RWPE2 (cell line): ENCODE measurements around the gene VAC14.
A peak's percentile ranks its signal among the peaks of the same experiment; 100 is the strongest.

ENCODE experiments used
- ATAC-seq: fragments of 200-7000 bp; cut with Tn5 transposase; 3 replicates; pipeline ENCODE4 v1.9.1; 2021; ENCODE audit warnings: low read depth
- DNase-seq: peaks from one replicate; pipeline ENCODE4 v3.0.0-alpha.2; 2020; ENCODE audit warnings: low spot score
- H3K27ac ChIP-seq: fragments of 450-650 bp; 2 replicates; pipeline ENCODE4 v1.5.1; 2017; ENCODE audit warnings: mild to moderate bottlenecking; ENCODE audit not compliant: poor library complexity, severe bottlenecking
- H3K27me3 ChIP-seq: fragments of 250-450 bp; sonication (Bioruptor Pico); 2 replicates; pipeline ENCODE4 v1.5.1; 2021; ENCODE audit warnings: mild to moderate bottlenecking, moderate library complexity; ENCODE audit not compliant: insufficient read depth, poor library complexity, severe bottlenecking
- H3K36me3 ChIP-seq: fragments of 250-450 bp; sonication (Bioruptor Pico); 2 replicates; pipeline ENCODE4 v1.5.1; 2020; ENCODE audit warnings: low read depth, mild to moderate bottlenecking, moderate library complexity
- H3K4me1 ChIP-seq: fragments of 250-450 bp; sonication (Bioruptor Pico); 2 replicates; pipeline ENCODE4 v1.5.1; 2021; ENCODE audit warnings: mild to moderate bottlenecking, moderate library complexity; ENCODE audit not compliant: insufficient read depth, poor library complexity, severe bottlenecking
- H3K4me3 ChIP-seq: fragments of 250-450 bp; sonication (Bioruptor Pico); 2 replicates; pipeline ENCODE4 v1.5.1; 2021; ENCODE audit warnings: mild to moderate bottlenecking, moderate library complexity; ENCODE audit not compliant: severe bottlenecking
- H3K9me3 ChIP-seq: fragments of 250-450 bp; sonication (Bioruptor Pico); 2 replicates; pipeline ENCODE4 v1.5.1; 2021; ENCODE audit warnings: mild to moderate bottlenecking, moderate library complexity; ENCODE audit not compliant: severe bottlenecking
- TF ChIP-seq, protein P1 (sequence below): fragments of 450-650 bp; IDR thresholded peaks from one replicate; pipeline ENCODE4 v1.5.1; 2017; ENCODE audit warnings: mild to moderate bottlenecking, moderate library complexity; ENCODE audit not compliant: poor library complexity, severe bottlenecking

The VAC14 gene

DNA sequence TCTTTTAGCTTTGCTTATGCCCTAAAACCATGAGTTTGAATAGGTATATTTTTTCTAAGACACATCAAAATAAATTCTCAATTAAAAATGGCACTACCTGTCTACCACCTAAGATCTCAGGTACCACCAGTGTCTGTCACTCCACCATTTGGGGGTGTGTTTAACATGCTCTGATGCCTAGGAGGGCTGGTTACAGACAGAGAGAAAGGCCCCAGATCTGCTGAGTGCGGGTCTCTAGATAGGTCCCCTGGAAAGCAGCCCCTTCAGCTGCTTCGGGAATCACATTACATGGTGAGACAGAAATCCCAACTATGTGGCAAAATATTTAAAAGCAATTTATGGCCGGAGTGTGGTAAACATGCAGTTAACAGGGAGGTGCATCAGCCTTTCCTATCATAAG, 653 bp upstream of the VAC14 start:
- peaks cover 4% of the 10 kb centered on the region; the same call in 1 of the 2 replicates for H3K36me3 ChIP-seq
- no peak overlapping the region for H3K4me3 ChIP-seq

DNA sequence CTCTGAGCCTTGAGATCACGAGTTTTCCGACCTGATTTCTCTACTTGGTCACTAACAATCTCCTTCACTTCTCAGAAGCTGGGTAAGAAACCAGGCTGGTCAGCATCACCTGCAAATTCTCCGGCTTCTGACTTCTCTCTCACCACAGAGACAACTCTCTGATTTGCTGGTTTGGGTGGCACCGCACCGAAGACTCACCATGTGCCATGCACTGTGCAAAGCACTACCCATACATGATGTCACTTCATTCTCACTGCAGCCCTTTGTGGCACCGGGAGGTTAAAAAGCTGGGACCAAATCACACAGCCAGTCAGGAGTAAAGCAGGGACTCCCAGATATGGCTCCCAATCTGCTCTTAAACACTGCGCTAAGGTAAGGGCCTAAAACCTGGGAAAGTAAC, 647 bp downstream of the VAC14 start:
- DNase-seq (no peak), ATAC-seq (no peak)
- Histone ChIP-seq H3K27me3 (no peaks in the 10 kb centered on the region), H3K9me3 (no peaks in the 10 kb centered on the region), H3K4me3 (peak overlapping the region; percentile 69), H3K36me3 (peaks cover 4% of the 10 kb centered on the region; the same call in 1 of the 2 replicates), H3K27ac (no peak overlapping the region), H3K4me1 (peaks cover 22% of the 10 kb centered on the region)
- TF ChIP-seq, protein P1, sequence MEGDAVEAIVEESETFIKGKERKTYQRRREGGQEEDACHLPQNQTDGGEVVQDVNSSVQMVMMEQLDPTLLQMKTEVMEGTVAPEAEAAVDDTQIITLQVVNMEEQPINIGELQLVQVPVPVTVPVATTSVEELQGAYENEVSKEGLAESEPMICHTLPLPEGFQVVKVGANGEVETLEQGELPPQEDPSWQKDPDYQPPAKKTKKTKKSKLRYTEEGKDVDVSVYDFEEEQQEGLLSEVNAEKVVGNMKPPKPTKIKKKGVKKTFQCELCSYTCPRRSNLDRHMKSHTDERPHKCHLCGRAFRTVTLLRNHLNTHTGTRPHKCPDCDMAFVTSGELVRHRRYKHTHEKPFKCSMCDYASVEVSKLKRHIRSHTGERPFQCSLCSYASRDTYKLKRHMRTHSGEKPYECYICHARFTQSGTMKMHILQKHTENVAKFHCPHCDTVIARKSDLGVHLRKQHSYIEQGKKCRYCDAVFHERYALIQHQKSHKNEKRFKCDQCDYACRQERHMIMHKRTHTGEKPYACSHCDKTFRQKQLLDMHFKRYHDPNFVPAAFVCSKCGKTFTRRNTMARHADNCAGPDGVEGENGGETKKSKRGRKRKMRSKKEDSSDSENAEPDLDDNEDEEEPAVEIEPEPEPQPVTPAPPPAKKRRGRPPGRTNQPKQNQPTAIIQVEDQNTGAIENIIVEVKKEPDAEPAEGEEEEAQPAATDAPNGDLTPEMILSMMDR = no peak

More for the DNA sequence above, 653 bp upstream of the VAC14 start:
- ATAC-seq (no peak), DNase-seq (no peak)
- TF ChIP-seq, protein P1 = no peak
- Histone ChIP-seq H3K4me1 (peaks cover 31% of the 10 kb centered on the region), H3K27ac (no peak overlapping the region), H3K9me3 (no peaks in the 10 kb centered on the region), H3K27me3 (no peaks in the 10 kb centered on the region)

GRCh38 chr16:70796301-70796700, 4.7 kb downstream of the VAC14 start:
- no peaks in the 10 kb centered on the region for H3K9me3 ChIP-seq
- no peak overlapping the region for H3K27ac ChIP-seq
- H3K4me1 ChIP-seq = peaks cover 7% of the 10 kb centered on the region
- H3K27me3 ChIP-seq = no peaks in the 10 kb centered on the region
- H3K36me3 ChIP-seq = peaks cover 4% of the 10 kb centered on the region; the same call in 1 of the 2 replicates
- no peak for ATAC-seq
- TF ChIP-seq, protein P1 = no peak
- H3K4me3 ChIP-seq = no peak overlapping the region
- no peak for DNase-seq

DNA sequence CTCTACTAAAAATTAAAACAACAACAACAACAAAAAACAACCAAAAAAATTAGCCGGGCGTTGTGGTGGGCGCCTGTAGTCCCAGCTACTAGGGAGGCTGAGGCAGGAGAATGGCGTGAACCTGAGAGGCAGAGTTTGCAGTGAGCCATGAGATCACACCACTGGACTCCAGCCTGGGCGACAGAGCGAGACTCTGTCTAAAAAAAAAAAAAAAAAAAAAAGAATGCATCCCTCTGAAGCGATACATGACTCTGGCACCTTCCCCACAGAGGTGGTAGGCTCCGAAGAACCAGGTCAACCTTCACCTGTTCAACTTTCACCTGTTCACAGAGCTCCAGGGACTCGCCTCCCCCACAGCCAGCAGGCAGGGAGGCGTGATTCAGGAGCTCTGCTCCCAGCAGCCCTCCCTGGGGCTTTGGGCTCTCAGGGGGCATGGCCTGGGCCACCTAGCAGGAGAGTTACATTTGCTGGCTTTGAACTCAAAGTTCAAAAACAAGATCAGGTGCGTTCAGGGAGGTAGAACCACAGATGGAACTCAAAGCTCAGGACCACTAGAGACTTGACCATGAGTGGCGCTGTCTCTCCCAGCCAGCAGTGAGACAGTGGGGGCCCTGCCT, 5.6 kb downstream of the VAC14 start:
- Histone ChIP-seq H3K27ac (no peak overlapping the region), H3K4me3 (no peak overlapping the region), H3K36me3 (peaks cover 4% of the 10 kb centered on the region; the same call in 1 of the 2 replicates), H3K4me1 (peaks cover 7% of the 10 kb centered on the region), H3K27me3 (no peaks in the 10 kb centered on the region), H3K9me3 (no peaks in the 10 kb centered on the region)
- no peak for DNase-seq
- TF ChIP-seq, protein P1 = no peak
- ATAC-seq = no peak

DNA sequence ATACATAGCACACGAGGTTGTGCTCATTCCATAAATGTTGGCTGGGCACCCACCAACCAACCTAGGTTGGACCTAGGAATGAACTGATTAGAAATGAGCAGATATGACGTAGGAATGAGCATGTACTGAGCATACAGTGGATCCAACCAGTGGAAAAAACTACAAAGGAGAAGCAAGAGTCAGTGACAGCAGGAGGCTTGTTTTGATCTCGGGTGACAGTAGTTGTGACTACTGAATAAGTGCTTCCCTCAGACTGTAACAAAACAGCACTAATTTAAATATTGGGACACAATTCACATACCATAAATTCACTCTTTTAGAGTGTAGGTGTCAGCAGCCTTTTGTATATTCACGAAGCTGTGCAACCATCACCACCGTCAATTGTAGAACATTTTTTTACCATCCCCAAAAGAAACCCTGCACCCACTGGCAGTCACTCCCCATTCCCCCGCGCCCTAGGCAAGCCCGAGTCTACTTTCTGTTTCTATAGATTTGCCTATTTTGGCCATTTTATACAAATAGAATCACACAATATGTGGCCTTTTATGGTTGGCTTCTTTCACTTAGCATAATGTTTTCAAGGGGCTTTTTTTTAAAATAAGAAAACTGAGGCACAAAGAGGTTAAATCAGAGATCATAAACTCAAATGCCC, 7.0 kb downstream of the VAC14 start:
- Histone ChIP-seq H3K27ac (no peak overlapping the region), H3K9me3 (no peaks in the 10 kb centered on the region), H3K36me3 (peaks cover 4% of the 10 kb centered on the region; the same call in 1 of the 2 replicates), H3K27me3 (no peaks in the 10 kb centered on the region), H3K4me1 (no peaks in the 10 kb centered on the region), H3K4me3 (no peak overlapping the region)
- no peak for DNase-seq
- TF ChIP-seq, protein P1 = no peak
- no peak for ATAC-seq
